DND-41 (cell line): ENCODE data around the gene TRIM65.
A peak's percentile ranks its signal among the peaks of the same experiment; 100 is the strongest.

Source experiments
- ATAC-seq: fragments of 200-7000 bp; cut with Tn5 transposase; 3 replicates; pipeline ENCODE4 v1.9.1; 2021; ENCODE audit warnings: low read depth; ENCODE audit not compliant: insufficient read depth
- DNase-seq: peaks from one replicate; pipeline ENCODE4 v3.0.0-alpha.2; 2020
- H2AFZ ChIP-seq: 2 replicates; pipeline ENCODE4 v1.6.0; 2012; ENCODE audit warnings: low read depth, low read length
- H3K27ac ChIP-seq: 2 replicates; pipeline ENCODE4 v1.5.1; 2012; ENCODE audit warnings: low read length, inconsistent platforms
- H3K27me3 ChIP-seq: fragments of 200-600 bp; sonication (generic); 2 replicates; pipeline ENCODE4 v1.6.0; 2012; ENCODE audit warnings: low read length, mild to moderate bottlenecking, inconsistent platforms; ENCODE audit not compliant: insufficient read depth, poor library complexity
- H3K36me3 ChIP-seq: 2 replicates; pipeline ENCODE4 v1.5.1; 2012; ENCODE audit warnings: low read length, inconsistent platforms; ENCODE audit not compliant: insufficient read depth
- H3K4me1 ChIP-seq: 2 replicates; pipeline ENCODE4 v1.5.1; 2012; ENCODE audit warnings: mild to moderate bottlenecking, low read length; ENCODE audit not compliant: insufficient read depth
- H3K4me2 ChIP-seq: 2 replicates; pipeline ENCODE4 v1.6.0; 2012; ENCODE audit warnings: mild to moderate bottlenecking, moderate library complexity, low read length, inconsistent platforms; ENCODE audit not compliant: insufficient read depth
- H3K4me3 ChIP-seq, 2 experiments: fragments of 200-600 bp in 1 of 2; shearing (Covaris generic) in 1 of 2; 2 replicates each; pipeline ENCODE4 v1.5.1; 2012 to 2016; ENCODE audit warnings: inconsistent platforms in 2 of 2, low read length in 2 of 2, mild to moderate bottlenecking in 2 of 2, low read depth in 1 of 2, moderate library complexity in 1 of 2
- H3K79me2 ChIP-seq: 2 replicates; pipeline ENCODE4 v1.6.0; 2012; ENCODE audit warnings: low read length, inconsistent platforms; ENCODE audit not compliant: insufficient read depth
- H3K9ac ChIP-seq: 2 replicates; pipeline ENCODE4 v1.6.0; 2012; ENCODE audit warnings: low read depth, mild to moderate bottlenecking, inconsistent platforms, low read length, moderate library complexity
- H3K9me3 ChIP-seq: 2 replicates; pipeline ENCODE4 v1.5.1; 2012; ENCODE audit warnings: low read length, moderate library complexity, mild to moderate bottlenecking, inconsistent platforms; ENCODE audit not compliant: insufficient read depth, severe bottlenecking
- H4K20me1 ChIP-seq: 2 replicates; pipeline ENCODE4 v1.6.0; 2012; ENCODE audit warnings: low read length; ENCODE audit not compliant: insufficient read depth
- EZH2 ChIP-seq: IDR thresholded peaks from 3 replicates; pipeline ENCODE4 v1.6.1; 2012; ENCODE audit warnings: borderline replicate concordance, low read depth, mild to moderate bottlenecking, moderate library complexity, low read length, inconsistent platforms; ENCODE audit not compliant: severe bottlenecking
- TF ChIP-seq, protein P1 (sequence below): IDR thresholded peaks from 2 replicates; pipeline ENCODE4 v1.5.1; 2012; ENCODE audit warnings: borderline replicate concordance, low read length, moderate library complexity, mild to moderate bottlenecking; ENCODE audit not compliant: poor library complexity, severe bottlenecking; ENCODE audit errors: extremely low read depth

The TRIM65 gene

DNA sequence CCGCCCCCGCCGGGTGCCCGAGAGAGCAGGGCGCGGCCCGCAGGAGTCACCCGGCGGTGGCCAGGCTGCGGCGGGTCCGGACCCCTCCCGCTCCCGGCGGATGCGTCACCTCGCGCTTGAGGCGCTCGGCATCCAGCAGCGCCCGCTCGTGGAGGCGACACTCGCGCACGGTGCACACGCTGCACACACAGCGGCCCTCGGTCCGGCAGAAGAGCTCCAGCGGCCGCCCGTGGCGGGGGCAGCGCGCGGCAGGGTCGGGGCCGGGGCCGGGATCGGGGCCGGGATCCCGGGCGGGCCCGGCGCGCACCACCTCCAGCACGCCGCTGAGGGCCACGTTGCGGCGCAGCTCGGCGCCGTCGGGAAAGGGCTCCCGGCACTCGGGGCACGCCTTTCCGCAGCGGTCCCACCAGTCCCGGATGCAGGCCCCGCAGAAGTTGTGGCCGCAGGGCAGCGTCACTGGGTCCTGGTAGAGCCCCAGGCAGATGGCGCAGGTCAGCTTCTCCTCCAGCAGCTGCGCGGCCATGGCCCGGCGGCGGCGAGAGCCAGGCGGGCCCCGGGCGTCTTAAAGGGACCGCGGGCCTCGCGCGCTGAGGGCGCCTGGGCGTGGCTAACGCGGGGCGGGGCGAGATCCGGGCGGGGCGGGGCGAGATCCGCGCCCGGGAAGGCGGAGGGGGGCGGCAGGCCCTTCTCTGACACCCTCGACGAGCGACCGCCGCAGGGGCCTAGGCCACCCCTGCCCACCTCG, at the start of gene TRIM65:
TSS of gene TRIM65 (minus strand) at position 537 of the 745 bp plus-strand sequence. CDS start at position 523, 14 bp downstream.
- peaks cover 32% of the 10 kb centered on the region for H3K4me1 ChIP-seq
- ATAC-seq (peak; percentile 77), DNase-seq (peak; percentile 85)
- peak within 1 kb of the TSS; percentile 88 for H3K27ac ChIP-seq
- no peaks in the 10 kb centered on the region for H3K27me3 ChIP-seq
- H4K20me1 ChIP-seq, result peaks cover 25% of the 10 kb centered on the region
- peak within 1 kb of the TSS; percentile 69 for H3K9ac ChIP-seq
- peak within 1 kb of the TSS; percentile 78 for H2AFZ ChIP-seq
- peaks cover 37% of the 10 kb centered on the region for H3K79me2 ChIP-seq
- peaks cover 60% of the 10 kb centered on the region for H3K36me3 ChIP-seq
- no peak for TF ChIP-seq EZH2
- TF ChIP-seq, protein P1, sequence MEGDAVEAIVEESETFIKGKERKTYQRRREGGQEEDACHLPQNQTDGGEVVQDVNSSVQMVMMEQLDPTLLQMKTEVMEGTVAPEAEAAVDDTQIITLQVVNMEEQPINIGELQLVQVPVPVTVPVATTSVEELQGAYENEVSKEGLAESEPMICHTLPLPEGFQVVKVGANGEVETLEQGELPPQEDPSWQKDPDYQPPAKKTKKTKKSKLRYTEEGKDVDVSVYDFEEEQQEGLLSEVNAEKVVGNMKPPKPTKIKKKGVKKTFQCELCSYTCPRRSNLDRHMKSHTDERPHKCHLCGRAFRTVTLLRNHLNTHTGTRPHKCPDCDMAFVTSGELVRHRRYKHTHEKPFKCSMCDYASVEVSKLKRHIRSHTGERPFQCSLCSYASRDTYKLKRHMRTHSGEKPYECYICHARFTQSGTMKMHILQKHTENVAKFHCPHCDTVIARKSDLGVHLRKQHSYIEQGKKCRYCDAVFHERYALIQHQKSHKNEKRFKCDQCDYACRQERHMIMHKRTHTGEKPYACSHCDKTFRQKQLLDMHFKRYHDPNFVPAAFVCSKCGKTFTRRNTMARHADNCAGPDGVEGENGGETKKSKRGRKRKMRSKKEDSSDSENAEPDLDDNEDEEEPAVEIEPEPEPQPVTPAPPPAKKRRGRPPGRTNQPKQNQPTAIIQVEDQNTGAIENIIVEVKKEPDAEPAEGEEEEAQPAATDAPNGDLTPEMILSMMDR, result peak; percentile 55
- no peaks in the 10 kb centered on the region for H3K9me3 ChIP-seq
- peak within 1 kb of the TSS; percentile 34 to 73; a peak in 3 of 4 replicates for H3K4me3 ChIP-seq
- H3K4me2 ChIP-seq, result peak within 1 kb of the TSS; percentile 97

DNA sequence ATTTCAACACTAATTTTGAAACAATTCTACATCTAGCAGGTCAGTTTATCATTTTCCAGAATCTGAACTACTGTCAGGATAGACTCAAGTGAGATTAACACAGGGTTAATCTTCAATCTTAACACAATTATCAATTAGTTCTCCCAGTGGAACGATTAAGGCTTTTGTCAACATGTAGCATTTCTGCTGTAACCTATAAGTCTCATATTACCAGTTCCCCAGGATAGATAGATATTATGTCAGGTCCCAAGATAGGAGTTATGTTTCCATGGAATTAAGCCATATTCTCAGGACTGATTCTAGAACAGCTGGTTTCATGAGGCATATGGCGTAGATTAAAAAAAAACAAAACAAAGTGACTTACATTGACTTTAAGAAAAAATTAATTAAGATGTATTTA, 48.5 kb upstream of the TRIM65 start:
- H3K4me2 ChIP-seq, result no peak overlapping the region
- no peak overlapping the region for H2AFZ ChIP-seq
- TF ChIP-seq, protein P1, result no peak
- TF ChIP-seq EZH2, result no peak
- peaks cover 5% of the 10 kb centered on the region for H3K79me2 ChIP-seq
- DNase-seq (no peak), ATAC-seq (no peak)
- no peaks in the 10 kb centered on the region for H3K9me3 ChIP-seq
- no peak overlapping the region for H3K27ac ChIP-seq
- no peak overlapping the region for H3K9ac ChIP-seq
- peaks cover 12% of the 10 kb centered on the region for H3K4me1 ChIP-seq
- no peak overlapping the region for H3K4me3 ChIP-seq
- H4K20me1 ChIP-seq, result no peaks in the 10 kb centered on the region
- H3K36me3 ChIP-seq, result peaks cover 37% of the 10 kb centered on the region
- H3K27me3 ChIP-seq, result no peaks in the 10 kb centered on the region

DNA sequence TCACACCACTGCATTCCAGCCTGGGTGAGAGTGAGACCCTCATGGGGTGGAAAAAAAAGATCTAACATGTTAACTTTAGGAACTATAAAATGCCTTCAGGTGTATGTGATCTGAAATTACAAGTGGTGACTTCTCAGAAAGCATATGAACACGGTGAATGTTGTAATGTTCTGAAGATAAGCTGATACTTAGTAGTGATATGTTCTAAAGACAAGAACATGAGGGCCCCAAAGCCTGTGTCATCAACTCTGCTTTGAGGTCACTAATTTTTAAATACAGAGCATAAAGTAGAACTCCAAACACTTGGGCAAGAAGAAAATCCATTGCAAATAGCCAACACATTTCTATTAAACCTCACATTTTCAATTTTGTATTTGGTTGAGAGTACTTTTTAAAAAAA, 46.7 kb upstream of the TRIM65 start:
- H3K9me3 ChIP-seq, result no peaks in the 10 kb centered on the region
- no peaks in the 10 kb centered on the region for H3K27me3 ChIP-seq
- H3K4me2 ChIP-seq, result no peak overlapping the region
- peaks cover 6% of the 10 kb centered on the region for H3K79me2 ChIP-seq
- H4K20me1 ChIP-seq, result no peaks in the 10 kb centered on the region
- H3K4me1 ChIP-seq, result peaks cover 17% of the 10 kb centered on the region
- H3K36me3 ChIP-seq, result peaks cover 20% of the 10 kb centered on the region
- H3K9ac ChIP-seq, result no peak overlapping the region
- ATAC-seq (no peak), DNase-seq (no peak)
- H3K27ac ChIP-seq, result no peak overlapping the region
- TF ChIP-seq, protein P1, result no peak
- H3K4me3 ChIP-seq, result no peak overlapping the region
- H2AFZ ChIP-seq, result no peak overlapping the region
